Activated CD4-positive, CD25-positive, alpha-beta regulatory T cell treated with anti-CD3 and anti-CD28 coated beads, Interleukin-2, amount 50 U/mL, for 72 hours (primary cell): ENCODE results near the gene LAMB4.

Source experiments
- DNase-seq: peaks from one replicate; pipeline ENCODE4 v3.0.0; 2021

LAMB4 gene, protein sequence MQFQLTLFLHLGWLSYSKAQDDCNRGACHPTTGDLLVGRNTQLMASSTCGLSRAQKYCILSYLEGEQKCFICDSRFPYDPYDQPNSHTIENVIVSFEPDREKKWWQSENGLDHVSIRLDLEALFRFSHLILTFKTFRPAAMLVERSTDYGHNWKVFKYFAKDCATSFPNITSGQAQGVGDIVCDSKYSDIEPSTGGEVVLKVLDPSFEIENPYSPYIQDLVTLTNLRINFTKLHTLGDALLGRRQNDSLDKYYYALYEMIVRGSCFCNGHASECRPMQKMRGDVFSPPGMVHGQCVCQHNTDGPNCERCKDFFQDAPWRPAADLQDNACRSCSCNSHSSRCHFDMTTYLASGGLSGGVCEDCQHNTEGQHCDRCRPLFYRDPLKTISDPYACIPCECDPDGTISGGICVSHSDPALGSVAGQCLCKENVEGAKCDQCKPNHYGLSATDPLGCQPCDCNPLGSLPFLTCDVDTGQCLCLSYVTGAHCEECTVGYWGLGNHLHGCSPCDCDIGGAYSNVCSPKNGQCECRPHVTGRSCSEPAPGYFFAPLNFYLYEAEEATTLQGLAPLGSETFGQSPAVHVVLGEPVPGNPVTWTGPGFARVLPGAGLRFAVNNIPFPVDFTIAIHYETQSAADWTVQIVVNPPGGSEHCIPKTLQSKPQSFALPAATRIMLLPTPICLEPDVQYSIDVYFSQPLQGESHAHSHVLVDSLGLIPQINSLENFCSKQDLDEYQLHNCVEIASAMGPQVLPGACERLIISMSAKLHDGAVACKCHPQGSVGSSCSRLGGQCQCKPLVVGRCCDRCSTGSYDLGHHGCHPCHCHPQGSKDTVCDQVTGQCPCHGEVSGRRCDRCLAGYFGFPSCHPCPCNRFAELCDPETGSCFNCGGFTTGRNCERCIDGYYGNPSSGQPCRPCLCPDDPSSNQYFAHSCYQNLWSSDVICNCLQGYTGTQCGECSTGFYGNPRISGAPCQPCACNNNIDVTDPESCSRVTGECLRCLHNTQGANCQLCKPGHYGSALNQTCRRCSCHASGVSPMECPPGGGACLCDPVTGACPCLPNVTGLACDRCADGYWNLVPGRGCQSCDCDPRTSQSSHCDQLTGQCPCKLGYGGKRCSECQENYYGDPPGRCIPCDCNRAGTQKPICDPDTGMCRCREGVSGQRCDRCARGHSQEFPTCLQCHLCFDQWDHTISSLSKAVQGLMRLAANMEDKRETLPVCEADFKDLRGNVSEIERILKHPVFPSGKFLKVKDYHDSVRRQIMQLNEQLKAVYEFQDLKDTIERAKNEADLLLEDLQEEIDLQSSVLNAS (N-terminal part only)

DNA sequence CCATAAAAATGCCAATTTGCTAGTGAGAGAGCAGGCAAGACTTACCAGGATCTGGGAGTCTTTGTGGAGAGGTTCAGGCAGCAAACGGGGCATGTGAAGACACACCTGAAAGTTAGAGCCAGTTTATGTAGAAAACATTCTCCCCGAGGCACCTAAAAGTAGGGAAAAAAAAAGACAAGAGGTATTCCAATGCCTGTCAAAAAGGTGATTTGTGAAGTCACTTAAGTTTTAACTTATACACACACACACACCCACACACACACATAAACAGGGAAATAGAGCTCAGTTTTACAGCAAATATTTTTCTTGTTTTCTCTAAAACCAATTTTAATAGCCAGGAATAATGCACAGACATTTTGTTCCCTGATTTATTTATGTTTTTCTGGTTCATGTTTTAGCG is at the start of gene LAMB4:
LAMB4 (minus strand) TSS at position 101 of the 400 bp plus-strand sequence. CDS start 7,197 bp downstream, outside the sequence.
- no peak for DNase-seq

DNA sequence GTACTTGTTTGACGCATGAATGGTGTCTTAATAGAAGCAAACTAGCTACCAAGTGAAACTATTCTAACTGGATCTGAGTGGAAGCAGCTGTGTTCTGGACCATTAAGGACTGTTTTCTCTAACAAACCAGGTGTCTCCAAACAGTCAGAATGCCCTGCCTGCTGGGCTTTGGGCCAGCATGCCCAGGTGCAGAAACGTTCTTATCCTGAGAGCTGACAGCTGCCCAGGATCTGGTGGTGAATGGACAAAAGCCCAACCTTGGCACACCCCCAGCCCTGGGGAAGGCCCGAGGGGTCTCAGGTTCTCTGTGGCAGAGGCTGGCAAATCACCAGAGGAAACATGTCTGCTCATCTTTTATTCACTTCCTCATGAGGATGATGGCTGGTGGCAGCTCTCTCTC is 48.2 kb upstream of the LAMB4 start:
- DNase-seq = no peak

DNA sequence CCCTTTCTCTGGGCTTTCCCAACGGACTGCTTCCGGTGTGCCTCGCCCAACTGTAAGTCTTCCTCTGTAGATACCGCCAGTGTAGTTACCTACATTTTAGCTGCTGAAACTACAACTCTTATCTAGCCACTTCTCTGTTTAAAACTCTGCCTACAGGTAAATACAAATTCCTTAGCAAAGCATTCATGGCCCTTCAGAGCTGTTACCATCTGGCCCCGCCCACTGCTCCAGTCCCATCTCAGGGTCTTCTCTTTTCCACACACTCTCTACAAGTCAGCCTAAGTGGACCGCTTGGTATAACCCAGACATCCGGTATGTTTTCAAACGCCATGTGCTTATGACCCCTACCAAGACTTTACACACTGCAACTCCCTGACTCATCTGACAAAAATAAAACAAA is 41.0 kb upstream of the LAMB4 start:
- no peak for DNase-seq

DNA sequence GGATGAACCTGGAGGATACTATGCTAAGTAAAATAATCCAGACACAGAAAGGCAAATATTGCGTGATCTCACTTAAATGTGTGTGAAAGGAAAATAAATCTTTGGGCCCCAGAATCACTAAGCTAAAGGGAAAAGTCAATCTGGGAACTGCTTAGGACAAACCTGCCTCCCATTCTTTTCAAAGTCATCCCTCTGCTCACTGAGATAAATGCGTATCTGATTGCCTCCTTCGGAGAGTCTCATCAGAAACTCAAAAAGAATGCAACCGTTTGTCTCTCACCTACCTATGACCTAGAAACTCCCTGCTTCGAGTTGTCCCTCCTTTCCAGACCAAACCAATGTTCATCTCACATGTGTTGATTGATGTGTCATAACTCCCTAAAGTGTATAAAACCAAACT is 40.1 kb upstream of the LAMB4 start:
- no peak for DNase-seq

DNA sequence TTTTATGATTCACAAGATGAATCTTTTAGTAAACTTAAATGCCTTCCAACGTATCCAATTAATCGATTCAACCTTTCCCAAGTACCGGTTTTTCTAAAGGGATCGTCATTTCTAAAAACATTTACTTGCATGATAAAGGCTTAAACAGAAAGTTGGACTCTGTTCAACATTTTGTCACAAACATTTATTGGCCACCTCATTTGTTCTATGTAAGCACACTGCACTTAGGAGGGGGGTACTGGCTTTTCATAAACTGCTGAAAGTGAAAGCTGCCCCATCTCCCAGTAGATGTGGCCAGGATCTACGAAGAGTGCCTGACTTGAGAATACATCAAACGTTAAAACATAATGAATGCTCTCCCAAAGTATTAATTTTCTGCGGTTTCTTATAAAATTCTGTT is 37.3 kb upstream of the LAMB4 start:
- DNase-seq = no peak

DNA sequence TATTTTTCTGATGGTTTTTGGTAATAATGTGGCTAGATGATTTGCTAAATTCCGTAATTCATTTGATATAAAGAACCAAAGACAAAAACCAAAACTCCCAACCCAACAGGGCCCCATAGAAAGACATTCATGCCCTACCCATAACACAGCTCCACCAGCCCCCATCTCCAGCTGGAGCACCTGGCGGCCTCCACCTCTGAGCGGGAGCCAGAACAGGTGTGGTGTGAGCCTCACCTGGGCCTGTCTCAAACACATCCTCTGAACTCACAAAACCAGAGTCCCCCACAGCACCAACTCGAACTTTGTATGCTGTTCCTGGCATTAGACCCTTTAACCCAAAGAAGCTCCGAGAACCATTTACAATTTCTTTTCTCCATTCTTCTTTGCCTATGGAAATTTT is 36.5 kb upstream of the LAMB4 start:
- no peak for DNase-seq

DNA sequence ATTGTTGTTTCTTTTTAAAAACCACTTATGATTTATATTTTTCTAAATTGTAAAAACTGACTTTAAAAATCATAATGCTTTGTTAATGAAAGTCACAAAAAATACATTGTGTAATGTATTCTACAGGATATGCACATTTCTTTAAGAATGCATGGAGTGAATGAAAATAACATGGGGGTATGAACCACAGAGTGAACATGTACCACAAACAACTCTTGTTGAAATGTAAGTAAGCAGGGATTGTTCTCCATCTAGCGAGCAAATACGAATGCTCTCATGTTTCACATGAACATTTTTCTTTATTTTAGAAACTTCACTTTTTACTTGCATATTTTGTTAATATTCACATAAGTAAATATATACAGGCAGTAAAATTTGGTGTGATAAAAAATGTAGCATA is 35.6 kb upstream of the LAMB4 start:
- no peak for DNase-seq

DNA sequence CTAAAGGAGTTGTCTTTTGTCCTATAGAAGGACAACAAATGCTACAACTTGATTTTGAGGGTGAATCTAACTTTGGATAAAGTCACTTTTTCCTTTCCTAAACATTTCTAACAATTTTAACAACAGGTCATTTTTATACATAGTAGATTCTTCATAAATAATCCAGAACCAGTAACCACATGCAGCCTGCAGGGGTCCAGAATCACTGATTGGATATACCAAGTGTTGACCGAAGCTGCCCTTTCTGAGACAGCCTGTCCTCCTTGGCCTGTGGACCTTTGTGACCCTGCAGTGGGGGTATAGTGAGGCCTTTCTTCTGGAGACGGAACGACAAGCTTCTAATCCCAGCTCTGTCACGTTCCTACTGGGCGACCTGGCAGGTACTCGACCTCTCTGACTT is 34.8 kb upstream of the LAMB4 start:
- no peak for DNase-seq

DNA sequence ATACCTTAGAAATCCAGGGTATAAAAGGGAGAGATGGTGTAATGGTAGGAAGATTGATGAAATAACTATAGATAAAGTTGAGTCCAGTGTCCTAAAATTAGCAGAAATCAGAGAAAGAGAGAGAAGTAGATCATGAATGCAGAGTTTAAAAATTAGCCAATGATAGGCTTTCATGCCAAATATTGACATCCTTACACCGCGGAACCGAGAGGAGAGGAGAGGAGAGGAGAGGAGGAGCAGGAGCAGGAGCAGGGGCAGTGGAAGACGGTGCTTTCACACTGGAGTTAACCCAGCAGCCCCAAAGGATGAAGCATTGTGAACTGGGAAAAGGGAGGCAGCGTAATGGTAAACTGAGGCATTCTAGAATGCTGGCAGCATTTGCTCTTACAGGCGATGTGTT is 34.2 kb upstream of the LAMB4 start:
- DNase-seq = no peak

DNA sequence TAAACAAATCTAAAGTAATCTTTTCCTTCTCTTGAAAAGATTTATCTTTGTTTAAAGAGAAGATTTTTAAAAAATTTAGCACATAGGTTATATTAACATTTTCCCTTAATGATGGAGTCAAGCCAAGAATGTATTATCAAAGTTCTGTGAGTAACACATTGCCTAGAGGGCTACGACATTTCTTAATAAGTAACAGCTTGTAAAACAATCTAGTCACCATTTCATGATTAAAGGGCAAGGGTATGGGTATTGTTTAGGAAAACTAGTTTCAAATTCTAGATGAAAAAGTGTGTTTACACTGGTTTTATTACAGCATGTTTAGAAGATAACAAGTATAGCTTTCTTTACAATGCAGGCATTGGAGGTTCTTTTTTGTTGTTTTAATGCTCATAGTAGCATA is 28.6 kb upstream of the LAMB4 start:
- DNase-seq = no peak

DNA sequence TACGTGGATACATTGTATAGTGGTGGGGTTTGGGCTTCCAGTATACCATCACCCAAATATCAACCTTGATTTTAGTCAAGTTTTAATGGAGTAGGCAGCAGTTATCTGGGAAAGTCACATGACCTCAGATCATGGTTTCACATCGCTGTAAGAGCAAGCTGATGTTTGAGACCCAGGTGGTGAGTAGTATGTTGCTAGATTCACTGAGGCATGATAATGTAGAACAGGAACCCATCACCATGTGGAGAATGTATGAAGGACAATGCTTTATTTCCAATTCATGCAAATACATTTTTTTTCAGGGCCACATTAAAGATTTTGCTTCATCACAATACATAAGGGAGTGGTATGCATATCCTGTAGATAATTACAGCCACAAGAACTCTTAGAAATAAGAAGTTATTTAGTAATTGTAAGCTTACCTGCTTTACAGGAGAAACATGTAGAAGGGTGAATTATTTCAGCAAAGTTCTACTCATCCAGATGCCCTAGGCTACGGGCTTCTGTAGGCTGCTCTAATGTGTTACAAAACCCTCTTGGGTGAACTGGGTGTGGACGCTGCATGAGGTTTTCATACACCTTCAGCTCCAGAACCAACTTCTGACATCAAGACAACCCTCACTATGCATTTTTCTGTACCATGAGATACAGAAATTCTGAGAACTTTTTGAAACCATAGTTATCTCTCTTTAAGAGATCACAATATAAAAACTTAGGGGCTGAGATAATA is 27.6 kb upstream of the LAMB4 start:
- no peak for DNase-seq

DNA sequence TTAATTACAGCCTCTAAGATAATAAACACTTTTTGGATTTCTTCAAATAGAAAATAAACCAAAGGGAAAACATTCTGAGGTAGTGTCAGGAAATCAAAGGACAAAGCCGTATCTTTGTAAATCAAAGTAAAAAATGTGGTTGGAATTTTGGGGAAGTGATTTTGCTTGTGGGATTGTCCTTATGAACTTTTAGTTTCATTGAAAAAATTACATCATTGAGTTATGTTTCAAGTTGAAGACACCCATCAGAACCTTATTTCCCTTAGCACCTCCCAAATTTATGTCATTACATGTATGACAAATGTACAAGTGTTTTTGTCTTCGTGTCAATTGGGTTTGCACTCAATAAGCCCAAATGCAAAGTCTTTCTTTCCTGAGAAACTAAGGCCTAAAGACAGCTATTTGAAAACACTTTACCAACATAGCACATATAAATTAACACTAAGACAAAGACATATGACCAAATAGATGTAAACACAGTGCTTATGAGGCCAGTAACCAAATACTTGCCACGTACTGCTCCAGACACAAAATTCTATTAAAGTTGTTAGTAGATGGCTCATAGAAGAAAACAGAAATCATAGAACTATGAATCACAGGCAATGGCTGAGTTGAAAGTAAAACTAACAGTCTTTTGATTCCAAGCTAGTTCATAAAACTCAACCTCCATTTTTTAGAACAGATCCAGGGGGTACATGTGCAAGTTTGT is 26.9 kb upstream of the LAMB4 start:
- DNase-seq = no peak

DNA sequence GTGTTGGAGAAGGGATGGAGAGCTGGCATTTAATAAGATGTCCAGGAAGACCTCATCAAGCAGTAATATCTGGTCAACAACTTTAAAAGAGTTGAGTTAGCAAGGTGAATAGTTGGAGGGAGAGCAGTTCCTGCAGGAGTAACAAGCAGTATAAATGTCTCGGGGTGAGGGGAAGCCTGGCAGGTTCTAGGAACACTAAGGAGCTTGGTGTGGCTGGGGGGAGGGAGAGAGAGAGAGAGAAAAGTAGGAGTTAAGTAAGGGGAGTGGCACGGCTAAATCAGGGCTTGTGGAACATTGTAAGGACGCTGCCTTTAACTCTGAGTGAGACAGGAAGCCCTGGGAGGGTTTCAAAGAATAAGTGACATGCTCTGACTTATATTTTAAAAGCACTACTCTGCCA is 22.0 kb upstream of the LAMB4 start:
- DNase-seq = no peak

DNA sequence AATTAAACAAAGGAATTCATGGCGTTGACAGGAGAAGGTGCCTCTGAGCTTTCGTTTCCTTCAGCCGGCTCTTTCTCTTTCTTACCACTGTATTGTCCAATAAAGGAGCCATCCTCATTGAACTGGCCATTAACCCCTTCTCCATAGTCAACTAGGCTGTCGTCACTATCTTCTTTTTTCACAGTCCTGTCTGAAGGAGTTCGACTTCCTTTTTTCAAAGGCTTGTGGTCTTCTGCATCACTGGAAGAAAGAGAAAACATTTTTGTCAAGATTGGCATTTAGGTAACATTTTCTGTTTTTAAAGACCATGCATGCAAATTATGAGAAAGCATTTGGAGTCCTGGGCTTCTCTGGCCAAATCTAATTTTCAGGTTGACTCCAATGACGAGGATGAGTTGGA is 19.7 kb upstream of the LAMB4 start:
- DNase-seq = no peak

DNA sequence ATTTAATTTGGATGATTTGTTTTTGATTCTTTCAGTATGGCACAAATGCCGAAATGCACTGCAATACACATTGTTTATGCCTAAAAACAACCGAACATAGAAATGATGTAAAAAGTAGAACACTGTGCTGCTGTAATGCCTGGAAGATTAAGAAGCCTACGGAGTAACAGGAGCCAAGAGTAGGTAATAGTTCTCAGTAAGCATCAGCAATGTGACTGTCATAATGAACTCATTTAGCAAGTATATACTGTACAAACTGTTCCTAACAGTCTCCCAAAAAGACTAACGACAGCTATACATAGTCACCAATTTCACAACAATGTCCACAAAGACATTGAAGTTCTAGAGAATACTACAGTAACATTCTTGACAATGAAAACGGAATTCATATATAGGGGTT is 19.0 kb upstream of the LAMB4 start:
- no peak for DNase-seq

DNA sequence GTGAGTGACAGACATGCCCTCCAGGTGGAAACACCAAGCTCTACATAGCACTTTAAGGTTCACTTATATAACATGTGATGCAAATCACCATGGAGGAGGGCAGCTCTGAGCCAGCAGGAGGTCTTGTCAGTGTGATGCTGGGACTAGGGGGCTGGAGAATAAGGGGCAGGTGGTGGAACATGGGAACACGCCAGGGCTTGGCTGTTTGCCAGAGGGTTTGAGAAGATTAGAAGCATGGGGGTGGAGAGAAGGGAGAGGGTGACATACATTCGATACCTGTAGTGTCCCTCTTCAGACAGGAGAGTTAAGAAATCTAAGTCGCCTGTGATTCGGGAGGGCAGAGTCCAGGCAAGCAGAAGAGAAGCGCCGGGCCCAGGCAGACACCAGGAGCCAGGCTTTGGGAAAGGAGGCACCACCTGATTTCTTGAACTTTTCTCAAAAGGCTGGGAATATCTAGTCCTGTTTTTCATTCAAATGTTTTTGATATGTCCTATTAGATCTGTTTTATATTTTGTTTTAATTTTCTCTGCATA is 16.9 kb upstream of the LAMB4 start:
- no peak for DNase-seq

DNA sequence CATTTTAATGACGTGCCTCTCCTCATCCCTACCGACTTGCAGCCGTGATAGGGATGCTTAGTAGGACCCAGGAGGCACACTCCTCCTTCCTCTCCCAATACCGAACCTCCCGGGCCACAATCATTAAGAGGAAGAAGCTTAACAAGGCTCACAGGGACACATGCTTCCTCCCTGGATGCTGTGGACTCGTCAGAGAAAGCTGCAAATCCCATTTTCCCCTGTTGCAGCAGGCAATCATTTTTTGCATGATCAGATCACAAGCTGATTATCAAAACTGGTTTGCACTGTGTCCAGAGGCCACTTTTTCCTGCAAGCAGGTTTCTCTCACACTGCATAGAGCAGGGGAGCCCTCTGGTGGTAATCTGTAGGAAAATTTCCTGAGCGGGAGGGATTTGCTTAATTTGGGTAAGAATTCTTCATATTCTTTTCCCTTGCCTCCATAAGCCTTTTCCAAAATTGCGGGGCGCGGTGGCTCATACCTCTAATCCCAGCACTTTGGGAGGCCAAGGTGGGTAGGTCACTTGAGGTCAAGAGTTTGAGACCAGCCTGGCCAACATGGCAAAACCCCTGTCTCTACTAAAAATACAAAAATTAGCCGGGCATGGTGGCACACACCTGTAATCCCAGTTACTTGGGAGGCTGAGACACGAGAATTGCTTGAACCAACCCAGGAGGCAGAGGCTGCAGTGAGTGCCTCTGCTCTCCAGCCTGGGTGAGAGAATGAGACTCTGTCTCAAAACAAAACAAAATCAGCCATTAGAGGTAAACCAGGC is 16.1 kb upstream of the LAMB4 start:
- no peak for DNase-seq

DNA sequence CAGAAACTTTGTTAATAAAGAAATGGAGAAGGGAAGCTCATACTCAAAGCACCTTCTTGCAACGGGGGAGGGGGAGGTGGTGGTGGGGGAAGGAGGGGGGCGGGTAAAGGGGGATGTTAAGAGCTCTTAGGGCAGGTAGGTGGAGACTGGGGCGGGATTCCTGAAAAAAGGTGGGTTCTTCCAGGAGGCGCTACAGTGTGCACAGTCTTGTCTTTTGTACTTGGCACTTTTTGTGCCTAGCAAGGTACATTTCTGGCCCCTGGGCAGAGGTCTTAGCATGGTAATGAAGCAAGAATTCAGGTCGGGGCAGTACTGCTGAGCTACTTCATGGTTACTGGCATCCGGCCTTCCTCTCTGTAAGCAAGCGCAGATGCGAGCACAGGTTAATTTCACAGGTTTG is 15.2 kb upstream of the LAMB4 start:
- no peak for DNase-seq

DNA sequence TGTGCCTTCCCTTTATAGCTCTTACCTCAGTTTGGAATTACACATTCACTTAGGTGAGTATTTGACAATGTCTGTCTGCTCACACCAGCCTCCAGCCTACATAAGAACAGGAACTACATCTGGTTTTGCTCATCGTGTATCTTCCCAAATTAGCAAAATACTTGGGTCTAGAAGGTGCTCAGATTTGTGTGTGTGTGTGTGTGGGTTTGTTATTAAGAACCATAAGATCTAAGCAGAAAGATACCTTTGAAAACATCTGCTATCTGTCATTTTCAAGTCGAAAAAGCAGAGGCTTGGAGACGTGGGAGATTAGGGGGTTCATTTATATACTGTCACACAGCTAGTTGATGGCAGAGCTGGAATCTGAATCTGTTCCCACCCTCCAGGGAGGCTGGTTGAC is 14.8 kb upstream of the LAMB4 start:
- DNase-seq = no peak

DNA sequence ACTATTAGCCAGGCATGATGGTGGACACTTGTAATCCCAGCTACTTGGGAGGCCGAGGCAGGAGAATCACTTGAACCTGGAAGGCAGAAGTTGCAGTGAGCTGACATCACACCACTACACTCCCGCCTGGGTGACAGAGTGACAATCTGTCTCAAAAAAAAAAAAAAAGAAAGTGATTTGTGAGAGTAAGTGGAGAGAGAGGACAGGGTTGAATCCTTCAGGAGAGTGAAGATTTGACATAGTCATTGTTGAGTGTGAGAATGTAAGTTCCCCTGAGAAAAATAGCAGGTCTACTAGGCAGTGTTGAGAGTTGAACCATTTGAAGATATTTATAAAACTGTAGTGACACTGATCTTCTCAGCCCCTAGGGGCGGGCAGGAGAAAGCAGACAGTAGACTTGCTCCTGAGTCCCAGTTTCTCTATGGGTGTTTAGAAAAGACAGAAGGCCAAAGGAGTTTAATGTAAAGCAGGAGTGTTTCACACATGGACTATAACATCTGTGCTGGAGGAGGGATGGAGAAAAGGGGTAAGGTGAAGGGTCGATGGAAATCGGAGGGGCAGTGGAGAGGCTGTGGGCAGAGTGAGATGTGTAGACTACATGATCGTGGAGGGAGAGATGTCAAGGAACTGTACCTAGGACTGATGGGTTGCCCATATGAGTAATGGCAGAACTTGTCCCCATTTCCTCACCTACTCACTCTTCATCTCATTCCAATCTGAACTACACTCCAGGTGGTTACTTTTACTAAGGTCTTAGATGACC is 13.7 kb upstream of the LAMB4 start:
- DNase-seq = no peak
